HK-2 (cell line): ENCODE results near the gene SLC22A23.
A peak's percentile ranks its signal among the peaks of the same experiment; 100 is the strongest.

Source experiments
- DNase-seq: peaks from one replicate; pipeline ENCODE4 v3.0.0-alpha.2; 2018; ENCODE audit not compliant: unreplicated experiment

Gene SLC22A23

GRCh38 chr6:3405679-3406078, 51.2 kb downstream of the SLC22A23 start:
- no peak for DNase-seq

- DNase-seq, result no peak
These were observed 51.7 kb downstream of the SLC22A23 start for GRCh38 chr6:3405182-3405518.

GRCh38 chr6:3403238-3404173, 53.3 kb downstream of the SLC22A23 start:
- DNase-seq, result peak; percentile 31

GRCh38 chr6:3402310-3403237, 54.3 kb downstream of the SLC22A23 start:
- no peak for DNase-seq

- no peak for DNase-seq
These were observed 56.7 kb downstream of the SLC22A23 start for GRCh38 chr6:3400162-3400561.

- DNase-seq, result no peak
These were observed 57.8 kb downstream of the SLC22A23 start for GRCh38 chr6:3398755-3399696.

GRCh38 chr6:3398165-3398562, 58.7 kb downstream of the SLC22A23 start:
- DNase-seq, result no peak

GRCh38 chr6:3397229-3398164, 59.4 kb downstream of the SLC22A23 start:
- DNase-seq, result no peak

GRCh38 chr6:3396503-3397180, 60.2 kb downstream of the SLC22A23 start:
- no peak for DNase-seq

- DNase-seq, result no peak
These were observed 62.2 kb downstream of the SLC22A23 start for GRCh38 chr6:3394671-3395070.

GRCh38 chr6:3393836-3394202, 63.0 kb downstream of the SLC22A23 start:
- DNase-seq, result no peak

- DNase-seq, result no peak
These were observed 63.7 kb downstream of the SLC22A23 start for GRCh38 chr6:3392930-3393835.

GRCh38 chr6:3391902-3392458, 64.9 kb downstream of the SLC22A23 start:
- no peak for DNase-seq

- no peak for DNase-seq
These were observed 66.2 kb downstream of the SLC22A23 start for GRCh38 chr6:3390698-3391097.

- DNase-seq, result no peak
These were observed 67.3 kb downstream of the SLC22A23 start for GRCh38 chr6:3389390-3390167.

- DNase-seq, result no peak
These were observed 68.1 kb downstream of the SLC22A23 start for GRCh38 chr6:3388786-3389185.

GRCh38 chr6:3386374-3386857, 70.4 kb downstream of the SLC22A23 start:
- DNase-seq, result no peak
